HepG2 (cell line): ENCODE measurements around the gene GRID1. TPM values are rescaled to one million over a fixed set of nuclear protein-coding genes. Genes with fewer than 3 reads are reported as not detected.

Experiments
- ATAC-seq: fragments of 200-7000 bp; cut with Tn5 transposase; 3 replicates; pipeline ENCODE4 v1.9.1; 2020; ENCODE audit warnings: mild to moderate bottlenecking, moderate library complexity
- BruUV-seq: library from RNA; stranded (reverse); fragments of 400-500 nt; replicated peaks from 2 replicates; lab custom pipeline; 2021; lab: Mats Ljungman, UMichigan
- CTCF ChIA-PET: fragments of 300-600 bp; formaldehyde crosslinking; extraction: SDS; loops from one replicate; lab custom pipeline; 2021; ENCODE audit warnings: low total read pairs, inconsistent platforms, low intra/inter-chr PET ratio; lab: Yijun Ruan, JAX
- POLR2A ChIA-PET: fragments of 350-600 bp; sonication (Branson Sonifier 250); formaldehyde crosslinking; loops from one replicate; lab custom pipeline; 2020; ENCODE audit warnings: antibody characterized with exemption, inconsistent platforms; lab: Yijun Ruan, JAX
- DNase-seq: peaks from one replicate; pipeline ENCODE4 v3.0.0-alpha.2; 2015; ENCODE audit warnings: low spot score
- FAIRE-seq: peaks from 3 replicates; lab custom pipeline; 2011; peaks lifted over from hg19 to GRCh38; lab: Jason Lieb, UNC
- H2AFZ ChIP-seq: one replicate; pipeline ENCODE4 v1.6.1; 2011; ENCODE audit warnings: low read length, inconsistent platforms
- H3K27ac ChIP-seq: fragments of 300-600 bp; 3 replicates; pipeline ENCODE4 v1.8.0; 2011; ENCODE audit warnings: mixed run types, mild to moderate bottlenecking, mixed read lengths, low read length, inconsistent platforms; ENCODE audit not compliant: insufficient read depth; ENCODE audit errors: extremely low read length
- H3K27me3 ChIP-seq, 2 experiments: fragments of 200-600 bp in 1 of 2; 2 replicates in 1 of 2; 3 replicates in 1 of 2; pipeline versions ENCODE4 v1.6.0 to v1.8.0; 2011; ENCODE audit warnings: low read length in 2 of 2, mild to moderate bottlenecking in 2 of 2, moderate library complexity in 2 of 2, inconsistent platforms in 1 of 2; ENCODE audit not compliant: insufficient read depth in 2 of 2, control insufficient read depth in 1 of 2
- H3K36me3 ChIP-seq, 2 experiments: fragments of 200-600 bp in 1 of 2; replicated peaks in 1 of 2; 2 replicates in 1 of 2; 3 replicates in 1 of 2; pipeline versions ENCODE4 v1.5.1 to v1.8.0; 2011; ENCODE audit warnings: low read length in 2 of 2, inconsistent platforms in 1 of 2; ENCODE audit not compliant: insufficient read depth in 2 of 2, control insufficient read depth in 1 of 2
- H3K4me1 ChIP-seq: 2 replicates; pipeline ENCODE4 v1.5.1; 2012; ENCODE audit warnings: low read length, inconsistent platforms; ENCODE audit not compliant: insufficient read depth
- H3K4me2 ChIP-seq: 2 replicates; pipeline ENCODE4 v1.6.0; 2011; ENCODE audit warnings: low read depth, low read length, inconsistent platforms
- H3K4me3 ChIP-seq, 3 experiments: fragments of 200-600 bp in 1 of 3; sonication (generic), shearing (Covaris generic) in 1 of 3; replicated peaks in 1 of 3; 2 replicates each; pipeline ENCODE4 v1.5.1; 2011 to 2016; ENCODE audit warnings: low read length in 3 of 3, inconsistent platforms in 2 of 3, low read depth in 2 of 3, mild to moderate bottlenecking in 2 of 3, control low read depth in 1 of 3, mixed read lengths in 1 of 3; ENCODE audit not compliant: insufficient read depth in 1 of 3
- H3K79me2 ChIP-seq: one replicate; pipeline ENCODE4 v1.6.1; 2011; ENCODE audit warnings: low read length, inconsistent platforms; ENCODE audit not compliant: insufficient read depth
- H3K9ac ChIP-seq: 2 replicates; pipeline ENCODE4 v1.6.0; 2011; ENCODE audit warnings: mild to moderate bottlenecking, low read depth, low read length, inconsistent platforms; ENCODE audit not compliant: insufficient read depth
- H3K9me3 ChIP-seq: 2 replicates; pipeline ENCODE4 v1.5.1; 2012; ENCODE audit warnings: mild to moderate bottlenecking, low read length
- H4K20me1 ChIP-seq: 2 replicates; pipeline ENCODE4 v1.6.0; 2011; ENCODE audit warnings: inconsistent platforms, mild to moderate bottlenecking, low read length, moderate library complexity; ENCODE audit not compliant: insufficient read depth
- BCL6 ChIP-seq: IDR thresholded peaks from 2 replicates; pipeline ENCODE4 v1.6.1; 2016; ENCODE audit warnings: missing genetic modification reagents, missing compliant biosample characterization
- CAMTA2 ChIP-seq: sonication (generic); formaldehyde crosslinking; IDR thresholded peaks from 2 replicates; pipeline ENCODE4 v1.4.0; 2020; ENCODE audit warnings: mild to moderate bottlenecking, missing genetic modification reagents, borderline replicate concordance
- CHCHD3 ChIP-seq: sonication (generic); formaldehyde crosslinking; IDR thresholded peaks from 2 replicates; pipeline ENCODE4 v1.8.0; 2022; ENCODE audit warnings: mild to moderate bottlenecking, missing genetic modification reagents, moderate library complexity
- EHMT2 ChIP-seq: fragments of 200-600 bp; sonication (generic); IDR thresholded peaks from 2 replicates; pipeline ENCODE4 v1.7.0; 2017; ENCODE audit warnings: antibody characterized with exemption, low read depth, low read length, borderline replicate concordance
- GTF3A ChIP-seq: sonication (generic); formaldehyde crosslinking; conservative IDR thresholded peaks from 2 replicates; pipeline ENCODE4 v1.4.0; 2020; ENCODE audit warnings: mild to moderate bottlenecking, missing genetic modification reagents
- KLF6 ChIP-seq: IDR thresholded peaks from 2 replicates; pipeline ENCODE4 v1.8.0; 2016; ENCODE audit warnings: missing biosample characterization, missing genetic modification reagents
- KMT2A ChIP-seq: sonication (generic); formaldehyde crosslinking; IDR thresholded peaks from 2 replicates; pipeline ENCODE4 v1.4.0; 2020; ENCODE audit warnings: missing genetic modification reagents
- MIXL1 ChIP-seq: IDR thresholded peaks from 2 replicates; pipeline ENCODE4 v1.6.1; 2016
- POGZ ChIP-seq: sonication (generic); formaldehyde crosslinking; IDR thresholded peaks from 2 replicates; pipeline ENCODE4 v1.4.0; 2020; ENCODE audit warnings: mild to moderate bottlenecking, missing genetic modification reagents
- RXRB ChIP-seq: IDR thresholded peaks from 2 replicates; pipeline ENCODE4 v1.6.1; 2016; ENCODE audit warnings: borderline replicate concordance, missing genetic modification reagents, missing compliant biosample characterization
- SIN3A ChIP-seq: IDR thresholded peaks from 2 replicates; pipeline ENCODE4 v1.6.1; 2011; ENCODE audit warnings: low read depth, mild to moderate bottlenecking, control low read depth, low read length, borderline replicate concordance
- SKI ChIP-seq: fragments of 450-650 bp; IDR thresholded peaks from one replicate; pipeline ENCODE4 v1.6.1; 2018; ENCODE audit warnings: mild to moderate bottlenecking; ENCODE audit not compliant: partially characterized antibody
- SMAD3 ChIP-seq: sonication (generic); formaldehyde crosslinking; IDR thresholded peaks from 2 replicates; pipeline ENCODE4 v1.4.0; 2020; ENCODE audit warnings: missing genetic modification reagents
- TSC22D2 ChIP-seq: sonication (generic); formaldehyde crosslinking; IDR thresholded peaks from 2 replicates; pipeline ENCODE4 v1.5.1; 2020; ENCODE audit warnings: missing genetic modification reagents, mild to moderate bottlenecking, borderline replicate concordance
- ZNF558 ChIP-seq: sonication (generic); formaldehyde crosslinking; IDR thresholded peaks from 2 replicates; pipeline ENCODE4 v1.9.0; 2022; ENCODE audit warnings: mild to moderate bottlenecking, missing genetic modification reagents, borderline replicate concordance
- ZNF7 ChIP-seq: IDR thresholded peaks from 2 replicates; pipeline ENCODE4 v1.6.1; 2016; ENCODE audit warnings: missing biosample characterization, missing genetic modification reagents
- ZNF879 ChIP-seq: sonication (generic); formaldehyde crosslinking; IDR thresholded peaks from 2 replicates; pipeline ENCODE4 v1.8.1; 2023; ENCODE audit warnings: missing genetic modification reagents
- WGBS: methylation state at CpG from one replicate; pipeline ENCODE4 v1.1.6; 2017; ENCODE audit warnings: low lambda C conversion rate; 5-methylcytosine and 5-hydroxymethylcytosine counted together
- in situ Hi-C: cut with HindIII; loops from 2 replicates; pipeline ENCODE4 v1.10.0; 2017; ENCODE audit warnings: low pct_unique_long_range_greater_than_20kb; ENCODE audit not compliant: extremely low pct_ligation_motif_present
- intact Hi-C: fragments of 100-400 bp; cut with micrococcal nuclease; formaldehyde crosslinking; loops from one replicate; pipeline ENCODE4 v1.10.0; 2022; ENCODE audit not compliant: unreplicated experiment
- polyA plus RNA-seq, 8 experiments: library from polyadenylated mRNA; depleted of rRNA in 3 of 8; stranded (reverse) in 7 of 8; unstranded in 1 of 8; fragments of >200 nt; fragmentation: Illumina TruSeq in 4 of 8; extraction: Trizol in 4 of 8; gene quantifications; 2 replicates each; pipeline versions ENCODE4 v1.2.1 to v1.2.3, GENCODE V29; 2011 to 2016; ENCODE audit warnings: low read depth in 4 of 8, missing spikeins in 1 of 8, mixed read lengths in 1 of 8; ENCODE audit not compliant: insufficient read depth in 1 of 8
- total RNA-seq, 5 experiments: library from RNA; depleted of rRNA; stranded (reverse); fragments of >200 nt; fragmentation: Illumina TruSeq; extraction: Trizol; gene quantifications; 2 replicates each; pipeline ENCODE4 v1.2.3, GENCODE V29; 2016; ENCODE audit warnings: low read depth in 1 of 5
- TF ChIP-seq, protein P1 (sequence below): sonication (generic); formaldehyde crosslinking; IDR thresholded peaks from 2 replicates; pipeline ENCODE4 v1.9.0; 2021; ENCODE audit warnings: missing genetic modification reagents, mild to moderate bottlenecking, borderline replicate concordance
- TF ChIP-seq, protein P2 (sequence below): sonication (generic); formaldehyde crosslinking; IDR thresholded peaks from 2 replicates; pipeline ENCODE4 v1.4.0; 2020; ENCODE audit warnings: missing genetic modification reagents; ENCODE audit errors: not compliant biosample characterization
- TF ChIP-seq, protein P3 (sequence below), 2 experiments: fragments of 450-650 bp in 1 of 2; sonication (generic) in 1 of 2; formaldehyde crosslinking; IDR thresholded peaks; 2 replicates each; pipeline versions ENCODE4 v1.5.0 to v1.8.0; 2020 to 2022; ENCODE audit warnings: mild to moderate bottlenecking in 1 of 2, missing genetic modification reagents in 1 of 2

GRID1 gene
- total and polyA plus RNA-seq, 2 of the 13 experiments (the other 11 are each of a cell fraction or from before 2014, with no cell fraction given), result 0.05 TPM; not detected in 1

DNA sequence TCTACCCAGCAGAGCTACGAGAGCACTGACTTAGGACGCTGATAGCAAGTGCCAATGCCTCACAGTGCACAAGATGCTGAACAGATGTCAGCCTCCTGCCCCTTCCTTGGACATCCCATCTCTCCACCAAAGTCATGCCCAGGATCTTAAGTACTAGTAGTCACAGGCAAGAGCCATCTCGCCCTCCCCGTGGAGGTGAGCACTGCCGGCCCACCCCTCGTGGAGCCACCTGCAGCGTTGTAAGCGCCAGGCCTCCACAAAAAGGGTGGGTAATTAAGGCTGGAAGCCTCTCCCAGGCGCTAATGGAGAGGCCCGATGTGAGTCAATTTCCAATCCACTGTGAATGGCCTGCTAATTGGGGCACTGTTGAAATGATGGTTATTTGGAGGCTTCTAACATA is 156.2 kb downstream of the GRID1 start (continued):
- TF ChIP-seq, protein P1, sequence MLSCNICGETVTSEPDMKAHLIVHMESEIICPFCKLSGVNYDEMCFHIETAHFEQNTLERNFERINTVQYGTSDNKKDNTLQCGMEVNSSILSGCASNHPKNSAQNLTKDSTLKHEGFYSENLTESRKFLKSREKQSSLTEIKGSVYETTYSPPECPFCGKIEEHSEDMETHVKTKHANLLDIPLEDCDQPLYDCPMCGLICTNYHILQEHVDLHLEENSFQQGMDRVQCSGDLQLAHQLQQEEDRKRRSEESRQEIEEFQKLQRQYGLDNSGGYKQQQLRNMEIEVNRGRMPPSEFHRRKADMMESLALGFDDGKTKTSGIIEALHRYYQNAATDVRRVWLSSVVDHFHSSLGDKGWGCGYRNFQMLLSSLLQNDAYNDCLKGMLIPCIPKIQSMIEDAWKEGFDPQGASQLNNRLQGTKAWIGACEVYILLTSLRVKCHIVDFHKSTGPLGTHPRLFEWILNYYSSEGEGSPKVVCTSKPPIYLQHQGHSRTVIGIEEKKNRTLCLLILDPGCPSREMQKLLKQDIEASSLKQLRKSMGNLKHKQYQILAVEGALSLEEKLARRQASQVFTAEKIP, result no peak
- no peak for TF ChIP-seq ZNF558 (CRISPR knock-in tag)
- TF ChIP-seq ZNF879 (CRISPR knock-in tag), result no peak
- no peak for TF ChIP-seq TSC22D2
- TF ChIP-seq ZNF7 (CRISPR knock-in tag), result no peak
- no peak for TF ChIP-seq SMAD3
- no peak for TF ChIP-seq KMT2A (CRISPR knock-in tag)
- no peak for TF ChIP-seq GTF3A (CRISPR knock-in tag)
- TF ChIP-seq CHCHD3 (CRISPR knock-in tag), result no peak

DNA sequence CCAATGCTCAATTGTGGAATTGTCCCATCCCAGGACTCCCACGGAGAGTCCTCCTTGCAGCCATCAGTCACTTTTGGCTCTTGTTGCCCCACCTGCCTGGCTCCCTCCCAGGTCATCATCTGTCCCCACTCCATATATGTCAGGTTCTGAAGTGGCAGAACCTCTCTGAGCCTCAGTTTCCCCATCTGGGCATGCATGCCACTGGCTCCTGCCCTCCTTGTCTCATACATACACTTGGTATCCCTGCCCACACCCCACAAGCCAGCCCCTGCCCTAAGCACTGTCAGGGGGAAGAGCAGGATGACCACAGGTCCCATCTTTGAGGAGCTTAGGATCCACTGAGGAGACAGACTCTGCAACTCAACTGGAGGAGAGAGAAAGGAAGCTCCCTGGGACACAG is 156.9 kb downstream of the GRID1 start:
- in situ Hi-C loops (no loop called here), intact Hi-C loops (no loop called here)
- Histone ChIP-seq H3K9me3 (no peaks in the 10 kb centered on the region), H3K27ac (no peak overlapping the region), H3K9ac (no peak overlapping the region), H3K27me3 (peaks cover 0 to 4% of the 10 kb centered on the region in 2 experiments; a peak in 2 of 5 replicates), H3K4me3 (no peak overlapping the region), H4K20me1 (no peaks in the 10 kb centered on the region), H2AFZ (no peak overlapping the region), H3K36me3 (no peaks in the 10 kb centered on the region), H3K4me1 (no peaks in the 10 kb centered on the region), H3K4me2 (no peak overlapping the region), H3K79me2 (no peaks in the 10 kb centered on the region)
- CTCF ChIA-PET, result no interaction called here
- DNase-seq, result no peak
- POLR2A ChIA-PET, result no interaction called here
- no peak for TF ChIP-seq CAMTA2 (CRISPR knock-in tag)
- TF ChIP-seq RXRB (CRISPR knock-in tag), result no peak
- TF ChIP-seq, protein P2, sequence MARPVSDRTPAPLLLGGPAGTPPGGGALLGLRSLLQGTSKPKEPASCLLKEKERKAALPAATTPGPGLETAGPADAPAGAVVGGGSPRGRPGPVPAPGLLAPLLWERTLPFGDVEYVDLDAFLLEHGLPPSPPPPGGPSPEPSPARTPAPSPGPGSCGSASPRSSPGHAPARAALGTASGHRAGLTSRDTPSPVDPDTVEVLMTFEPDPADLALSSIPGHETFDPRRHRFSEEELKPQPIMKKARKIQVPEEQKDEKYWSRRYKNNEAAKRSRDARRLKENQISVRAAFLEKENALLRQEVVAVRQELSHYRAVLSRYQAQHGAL (CRISPR knock-in tag), result no peak
- TF ChIP-seq EHMT2, result no peak
- no peak for TF ChIP-seq SKI
- TF ChIP-seq KLF6 (CRISPR knock-in tag), result no peak
- TF ChIP-seq, protein P3, sequence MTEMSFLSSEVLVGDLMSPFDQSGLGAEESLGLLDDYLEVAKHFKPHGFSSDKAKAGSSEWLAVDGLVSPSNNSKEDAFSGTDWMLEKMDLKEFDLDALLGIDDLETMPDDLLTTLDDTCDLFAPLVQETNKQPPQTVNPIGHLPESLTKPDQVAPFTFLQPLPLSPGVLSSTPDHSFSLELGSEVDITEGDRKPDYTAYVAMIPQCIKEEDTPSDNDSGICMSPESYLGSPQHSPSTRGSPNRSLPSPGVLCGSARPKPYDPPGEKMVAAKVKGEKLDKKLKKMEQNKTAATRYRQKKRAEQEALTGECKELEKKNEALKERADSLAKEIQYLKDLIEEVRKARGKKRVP (CRISPR knock-in tag; IDR thresholded peaks at IDR 0.05), result no peak
- TF ChIP-seq BCL6, result no peak
- TF ChIP-seq POGZ, result no peak
- no peak for TF ChIP-seq SIN3A
- TF ChIP-seq MIXL1 (CRISPR knock-in tag), result no peak
- no peak for FAIRE-seq
- 0% methylated on average over 1 of the region's 1 CpG for WGBS
- no TSS peak for BruUV-seq
- no peak for ATAC-seq
